Astrocyte (in vitro differentiated cells and primary cell): ENCODE data around the gene MAP7. TPM values are rescaled to one million over a fixed set of nuclear protein-coding genes. Genes with fewer than 3 reads are reported as not detected.

Experiments
- DNase-seq: peaks from one replicate; pipeline ENCODE4 v3.0.0-alpha.2; 2010; ENCODE audit warnings: low read depth
- FAIRE-seq: peaks from 2 replicates; lab custom pipeline; 2011; peaks lifted over from hg19 to GRCh38; lab: Jason Lieb, UNC
- H2AFZ ChIP-seq: 2 replicates; pipeline ENCODE4 v1.6.0; 2012; ENCODE audit warnings: low read depth, low read length, inconsistent platforms
- H3K27ac ChIP-seq: 2 replicates; pipeline ENCODE4 v1.5.1; 2011; ENCODE audit warnings: low read depth, low read length, inconsistent platforms
- H3K27me3 ChIP-seq: 2 replicates; pipeline ENCODE4 v1.6.0; 2011; ENCODE audit warnings: low read length, inconsistent platforms; ENCODE audit not compliant: insufficient read depth
- H3K36me3 ChIP-seq: 2 replicates; pipeline ENCODE4 v1.5.1; 2011; ENCODE audit warnings: low read length, inconsistent platforms; ENCODE audit not compliant: insufficient read depth
- H3K4me1 ChIP-seq: 2 replicates; pipeline ENCODE4 v1.5.1; 2011; ENCODE audit warnings: low read length, inconsistent platforms; ENCODE audit not compliant: insufficient read depth
- H3K4me2 ChIP-seq: 2 replicates; pipeline ENCODE4 v1.6.0; 2012; ENCODE audit warnings: low read length, inconsistent platforms
- H3K4me3 ChIP-seq: 2 replicates; pipeline ENCODE4 v1.5.1; 2011; ENCODE audit warnings: low read depth, mild to moderate bottlenecking, low read length, inconsistent platforms; ENCODE audit not compliant: insufficient read depth
- H3K79me2 ChIP-seq: 2 replicates; pipeline ENCODE4 v1.6.0; 2012; ENCODE audit warnings: mild to moderate bottlenecking, low read length, inconsistent platforms; ENCODE audit not compliant: insufficient read depth
- H3K9ac ChIP-seq: 2 replicates; pipeline ENCODE4 v1.6.0; 2012; ENCODE audit warnings: mild to moderate bottlenecking, low read length, inconsistent platforms
- H3K9me3 ChIP-seq: 2 replicates; pipeline ENCODE4 v1.5.1; 2012; ENCODE audit warnings: low read depth, mild to moderate bottlenecking, low read length, inconsistent platforms; ENCODE audit not compliant: insufficient read depth
- H4K20me1 ChIP-seq: 2 replicates; pipeline ENCODE4 v1.6.0; 2012; ENCODE audit warnings: low read length, inconsistent platforms; ENCODE audit not compliant: insufficient read depth
- H3K27ac Mint-ChIP-seq: one replicate; pipeline ENCODE4 v1.8.0; 2021; ENCODE audit warnings: mild to moderate bottlenecking, mixed read lengths; ENCODE audit not compliant: unreplicated experiment
- H3K27me3 Mint-ChIP-seq: one replicate; pipeline ENCODE4 v1.8.0; 2021; ENCODE audit warnings: low read depth, mixed read lengths; ENCODE audit not compliant: unreplicated experiment
- H3K36me3 Mint-ChIP-seq: one replicate; pipeline ENCODE4 v1.8.0; 2021; ENCODE audit warnings: low read depth, mixed read lengths; ENCODE audit not compliant: unreplicated experiment
- H3K4me1 Mint-ChIP-seq: one replicate; pipeline ENCODE4 v1.8.0; 2021; ENCODE audit warnings: low read depth, mixed read lengths; ENCODE audit not compliant: unreplicated experiment
- H3K4me3 Mint-ChIP-seq: one replicate; pipeline ENCODE4 v1.8.0; 2021; ENCODE audit warnings: mild to moderate bottlenecking, moderate library complexity, mixed read lengths; ENCODE audit not compliant: unreplicated experiment
- H3K9me3 Mint-ChIP-seq: one replicate; pipeline ENCODE4 v1.8.0; 2021; ENCODE audit warnings: mild to moderate bottlenecking, mixed read lengths; ENCODE audit not compliant: unreplicated experiment
- CTCF ChIP-seq: IDR thresholded peaks from 2 replicates; pipeline ENCODE4 v1.5.1; 2011; ENCODE audit warnings: low read depth, mild to moderate bottlenecking, inconsistent platforms, low read length, moderate library complexity; ENCODE audit not compliant: insufficient read depth
- EZH2 ChIP-seq: IDR thresholded peaks from 2 replicates; pipeline ENCODE4 v1.6.1; 2012; ENCODE audit warnings: mild to moderate bottlenecking, low read length, inconsistent platforms; ENCODE audit not compliant: insufficient read depth
- total RNA-seq: library from RNA; stranded (reverse); gene quantifications from 2 replicates; pipeline ENCODE4 v1.2.1, GENCODE V29; 2021

Gene MAP7
- total RNA-seq, 1 donor from 2014 or later = 3.3 TPM

- Mint-ChIP-seq H3K36me3 (peaks cover 3% of the 10 kb centered on the region), H3K27ac (no peak overlapping the region), H3K4me3 (no peak overlapping the region), H3K27me3 (no peaks in the 10 kb centered on the region), H3K9me3 (peaks cover 12% of the 10 kb centered on the region), H3K4me1 (no peaks in the 10 kb centered on the region)
- H3K79me2 ChIP-seq = no peaks in the 10 kb centered on the region
- H2AFZ ChIP-seq = no peak overlapping the region
- no peak for DNase-seq
- no peaks in the 10 kb centered on the region for H3K4me1 ChIP-seq
- no peak for FAIRE-seq
- H3K27me3 ChIP-seq = no peaks in the 10 kb centered on the region
- H3K36me3 ChIP-seq = no peaks in the 10 kb centered on the region
- no peak overlapping the region for H3K27ac ChIP-seq
- no peak overlapping the region for H3K9ac ChIP-seq
- no peak for TF ChIP-seq EZH2
- TF ChIP-seq CTCF = no peak
- H3K9me3 ChIP-seq = peaks cover 4% of the 10 kb centered on the region
- H3K4me2 ChIP-seq = no peak overlapping the region
- H3K4me3 ChIP-seq = no peak overlapping the region
- H4K20me1 ChIP-seq = no peaks in the 10 kb centered on the region
Measured at GRCh38 chr6:136571496-136571895, 21.3 kb upstream of the MAP7 start.

- H3K4me1 ChIP-seq = no peaks in the 10 kb centered on the region
- no peak overlapping the region for H3K27ac Mint-ChIP-seq
- H3K27me3 ChIP-seq = no peaks in the 10 kb centered on the region
- H3K36me3 Mint-ChIP-seq = peaks cover 3% of the 10 kb centered on the region
- no peak for TF ChIP-seq CTCF
- TF ChIP-seq EZH2 = no peak
- H3K79me2 ChIP-seq = no peaks in the 10 kb centered on the region
- DNase-seq = no peak
- H3K4me1 Mint-ChIP-seq = no peaks in the 10 kb centered on the region
- no peak overlapping the region for H3K4me3 ChIP-seq
- H3K36me3 ChIP-seq = no peaks in the 10 kb centered on the region
- H3K4me3 Mint-ChIP-seq = no peak overlapping the region
- H3K27ac ChIP-seq = no peak overlapping the region
- H3K9me3 ChIP-seq = peaks cover 4% of the 10 kb centered on the region
- H4K20me1 ChIP-seq = no peaks in the 10 kb centered on the region
- no peaks in the 10 kb centered on the region for H3K27me3 Mint-ChIP-seq
- no peak overlapping the region for H3K9ac ChIP-seq
- H3K9me3 Mint-ChIP-seq = peaks cover 12% of the 10 kb centered on the region
- FAIRE-seq = no peak
- no peak overlapping the region for H3K4me2 ChIP-seq
- H2AFZ ChIP-seq = no peak overlapping the region
Measured at GRCh38 chr6:136571065-136571464, 20.8 kb upstream of the MAP7 start.

- no peak for FAIRE-seq
Measured at GRCh38 chr6:136568129-136568528, 17.9 kb upstream of the MAP7 start.

More at GRCh38 chr6:136568129-136568528, 17.9 kb upstream of the MAP7 start:
- no peaks in the 10 kb centered on the region for H3K36me3 ChIP-seq
- H3K27ac ChIP-seq = no peak overlapping the region
- H2AFZ ChIP-seq = no peak overlapping the region
- no peaks in the 10 kb centered on the region for H4K20me1 ChIP-seq
- no peak for DNase-seq
- no peak overlapping the region for H3K4me3 ChIP-seq
- no peak overlapping the region for H3K27ac Mint-ChIP-seq
- no peaks in the 10 kb centered on the region for H3K79me2 ChIP-seq
- TF ChIP-seq EZH2 (no peak), CTCF (no peak)
- H3K36me3 Mint-ChIP-seq = peaks cover 3% of the 10 kb centered on the region
- peaks cover 12% of the 10 kb centered on the region for H3K9me3 Mint-ChIP-seq
- no peak overlapping the region for H3K4me2 ChIP-seq
- H3K4me1 Mint-ChIP-seq = no peaks in the 10 kb centered on the region
- no peak overlapping the region for H3K9ac ChIP-seq
- no peaks in the 10 kb centered on the region for H3K27me3 ChIP-seq
- H3K9me3 ChIP-seq = peaks cover 4% of the 10 kb centered on the region
- peaks cover 3% of the 10 kb centered on the region for H3K27me3 Mint-ChIP-seq
- H3K4me1 ChIP-seq = no peaks in the 10 kb centered on the region
- no peak overlapping the region for H3K4me3 Mint-ChIP-seq
